Urothelium cell line (cell line): Measurements from ENCODE around the gene TPRA1.

Experiments
- DNase-seq: peaks from one replicate; pipeline ENCODE4 v3.0.0; 2011; ENCODE audit warnings: low spot score, mixed read lengths
- FAIRE-seq: peaks from 2 replicates; lab custom pipeline; 2011; peaks lifted over from hg19 to GRCh38; lab: Jason Lieb, UNC

The TPRA1 gene

GRCh38 chr3:127593178-127593577, 2.6 kb upstream of the TPRA1 start:
- no peak for FAIRE-seq
- DNase-seq = no peak

DNA sequence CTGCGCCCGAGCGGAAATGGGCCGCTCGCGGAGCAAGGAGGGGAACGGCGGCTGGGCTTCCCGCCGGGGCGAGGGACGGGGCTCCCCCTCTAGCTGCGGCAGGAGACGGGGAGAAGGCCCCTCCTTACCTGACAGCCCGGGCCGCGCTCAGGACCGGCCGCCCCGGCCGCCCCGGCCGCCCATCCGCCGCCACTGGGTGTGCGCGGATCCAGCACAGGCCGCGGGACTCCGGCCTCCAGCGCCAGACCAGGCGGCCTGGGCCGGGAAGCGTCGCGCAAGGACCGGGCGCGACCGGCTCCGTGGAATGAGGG, 296 bp downstream of the TPRA1 start:
- DNase-seq (no peak), FAIRE-seq (no peak)

GRCh38 chr3:127589600-127590281, 792 bp downstream of the TPRA1 start:
- DNase-seq = no peak
- no peak for FAIRE-seq

DNA sequence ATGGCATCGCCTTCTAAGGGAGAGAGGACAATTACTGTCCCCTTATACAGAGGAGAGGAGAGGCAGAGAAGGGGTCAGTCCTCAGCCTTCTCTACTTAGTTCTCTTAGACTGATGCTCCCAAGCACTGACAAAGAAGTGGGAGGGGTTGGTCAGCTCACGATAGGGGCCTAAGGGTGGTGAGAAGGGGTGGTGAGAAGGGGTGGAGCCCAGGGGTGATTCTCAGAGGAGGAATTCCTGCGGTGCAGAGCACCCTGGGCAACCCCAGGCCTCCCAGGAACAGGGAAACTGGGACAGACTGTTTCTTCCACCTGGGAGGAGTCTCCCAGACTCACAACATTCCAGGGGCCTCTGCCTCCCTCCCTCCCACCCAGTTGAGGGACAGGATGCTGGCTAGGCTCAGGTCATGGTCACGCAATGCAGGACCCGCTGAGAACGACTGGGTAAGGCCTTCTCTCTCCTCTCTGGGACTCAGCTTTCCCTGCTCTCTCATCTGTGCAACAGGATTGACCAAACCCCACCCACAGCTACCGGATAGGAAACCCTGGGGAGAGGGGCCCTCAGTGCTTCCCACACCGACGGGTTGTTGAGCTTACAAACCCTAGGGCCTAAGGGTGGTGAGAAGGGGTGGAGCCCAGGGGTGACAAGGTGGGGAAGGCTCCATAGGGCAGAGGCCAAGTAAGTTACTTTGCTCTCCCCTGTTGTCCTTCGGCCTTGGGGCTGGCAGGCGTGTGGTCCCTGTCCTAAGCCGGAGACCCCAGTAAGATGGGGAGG, 1.5 kb downstream of the TPRA1 start:
- DNase-seq (peak; percentile 48), FAIRE-seq (no peak)

- DNase-seq (no peak), FAIRE-seq (no peak)
Observed at GRCh38 chr3:127587876-127588275, 2.7 kb downstream of the TPRA1 start.

GRCh38 chr3:127585813-127586413, 4.6 kb downstream of the TPRA1 start:
- no peak for DNase-seq
- no peak for FAIRE-seq

GRCh38 chr3:127585163-127585812, 5.2 kb downstream of the TPRA1 start:
- DNase-seq (no peak), FAIRE-seq (no peak)

- FAIRE-seq (no peak), DNase-seq (no peak)
Observed at GRCh38 chr3:127584734-127585133, 5.8 kb downstream of the TPRA1 start.

DNA sequence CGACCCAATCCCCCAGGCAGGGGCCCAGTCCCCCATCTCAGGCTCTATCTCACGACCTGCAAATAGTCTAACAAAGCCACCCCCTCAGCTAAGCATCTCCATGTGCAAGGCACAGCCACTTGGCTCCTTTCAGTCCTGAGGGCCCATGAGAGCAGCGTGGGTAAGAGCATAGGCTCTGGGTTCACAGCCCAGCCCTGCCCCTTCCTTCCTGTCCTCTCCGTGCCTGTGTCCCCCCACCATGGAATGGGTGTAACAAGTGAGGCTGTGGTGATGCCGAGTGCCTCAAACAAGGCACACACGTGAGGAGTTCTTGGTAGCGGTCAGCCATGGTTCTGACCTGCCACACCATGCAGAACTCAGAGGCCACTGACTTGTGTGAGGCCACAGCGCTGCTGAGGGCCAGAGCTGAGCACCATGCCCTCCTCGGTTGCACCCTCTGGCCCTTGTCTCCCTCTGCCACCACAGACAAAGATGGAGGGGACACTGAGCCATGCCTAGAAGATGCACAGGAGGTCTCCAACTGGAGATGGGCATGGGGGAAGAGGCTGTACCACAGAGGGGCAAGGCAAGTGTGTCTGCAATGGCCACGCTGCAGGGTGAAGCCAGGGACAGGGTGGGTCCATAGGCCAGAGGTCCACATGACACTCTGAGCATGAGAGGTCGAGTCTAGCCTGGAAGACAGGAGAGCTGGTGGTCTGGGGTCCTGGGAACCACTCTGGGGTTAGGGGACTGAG, 10.0 kb downstream of the TPRA1 start:
- DNase-seq (no peak), FAIRE-seq (peak; percentile 5)

GRCh38 chr3:127578802-127579201, 11.7 kb downstream of the TPRA1 start:
- no peak for DNase-seq

DNA sequence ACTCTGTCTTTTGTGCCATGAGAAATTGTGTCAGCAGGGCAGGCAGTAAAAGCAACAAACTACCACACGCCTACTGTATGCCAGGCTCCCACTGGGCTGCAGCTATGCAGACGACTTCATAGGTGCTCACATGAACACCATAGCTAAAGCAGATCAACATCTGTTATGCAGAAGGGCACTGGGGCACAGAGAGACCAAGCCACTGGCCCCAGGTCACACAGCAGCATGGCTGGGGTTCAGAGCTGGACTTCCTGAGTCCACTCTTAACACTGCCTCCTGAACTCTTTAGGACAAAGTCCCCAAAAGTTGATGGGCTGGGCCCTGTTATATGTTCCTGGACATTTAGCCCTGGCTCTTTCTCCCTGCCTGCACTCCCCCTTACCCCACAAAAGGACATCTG, 12.4 kb downstream of the TPRA1 start:
- FAIRE-seq (no peak), DNase-seq (no peak)

More at GRCh38 chr3:127578802-127579201, 11.7 kb downstream of the TPRA1 start:
- FAIRE-seq = no peak

GRCh38 chr3:127577448-127577847, 13.1 kb downstream of the TPRA1 start:
- DNase-seq (no peak), FAIRE-seq (no peak)

DNA sequence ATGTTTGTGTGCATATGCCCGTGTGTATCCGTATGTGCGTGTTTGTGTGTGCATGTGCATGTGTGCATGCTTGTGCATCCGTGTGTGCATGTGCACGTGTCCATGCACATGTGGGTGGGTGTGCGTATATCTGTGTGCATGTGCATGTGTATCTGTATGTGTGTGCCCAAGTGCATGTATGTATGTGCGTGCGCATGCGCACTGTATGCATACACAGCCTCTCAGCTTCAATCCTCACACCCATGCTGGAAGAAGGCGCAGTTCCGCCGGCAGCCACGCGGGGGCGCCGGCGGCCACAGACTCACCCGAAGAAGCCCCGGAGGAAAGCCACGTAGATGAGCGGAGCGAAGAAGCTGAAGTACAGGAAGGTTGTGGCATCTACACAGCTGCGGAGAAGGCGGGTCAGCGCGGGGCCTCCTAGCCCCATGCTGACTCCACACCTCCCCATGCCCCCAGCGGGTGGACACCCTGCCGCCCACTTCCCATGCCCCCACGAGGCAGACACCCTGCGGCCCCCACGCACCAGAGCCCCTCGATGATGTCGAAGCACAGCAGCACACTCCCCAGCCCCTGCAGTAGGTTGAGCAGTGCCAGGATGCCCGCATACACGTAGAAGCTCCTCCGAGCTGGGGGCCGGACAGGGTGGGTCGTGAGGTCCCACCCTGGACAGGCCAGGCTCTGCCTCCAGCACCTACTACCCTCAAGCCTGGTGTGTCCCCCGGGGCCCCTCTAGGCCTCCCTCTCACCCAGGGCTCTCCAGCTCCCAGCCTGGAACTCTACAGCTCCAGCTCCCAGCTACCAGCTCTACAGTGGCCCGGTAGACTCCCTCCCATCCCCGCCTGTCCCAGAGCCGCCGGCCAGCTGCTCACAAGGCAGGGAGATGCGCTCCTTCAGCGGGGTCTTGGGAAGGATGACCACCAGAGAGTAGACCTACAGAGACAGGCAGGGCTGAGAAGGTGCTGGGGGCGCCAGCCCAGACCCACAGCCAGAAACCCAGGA, 15.4 kb downstream of the TPRA1 start:
- peak; percentile 99 for FAIRE-seq
- DNase-seq = peak; percentile 94

DNA sequence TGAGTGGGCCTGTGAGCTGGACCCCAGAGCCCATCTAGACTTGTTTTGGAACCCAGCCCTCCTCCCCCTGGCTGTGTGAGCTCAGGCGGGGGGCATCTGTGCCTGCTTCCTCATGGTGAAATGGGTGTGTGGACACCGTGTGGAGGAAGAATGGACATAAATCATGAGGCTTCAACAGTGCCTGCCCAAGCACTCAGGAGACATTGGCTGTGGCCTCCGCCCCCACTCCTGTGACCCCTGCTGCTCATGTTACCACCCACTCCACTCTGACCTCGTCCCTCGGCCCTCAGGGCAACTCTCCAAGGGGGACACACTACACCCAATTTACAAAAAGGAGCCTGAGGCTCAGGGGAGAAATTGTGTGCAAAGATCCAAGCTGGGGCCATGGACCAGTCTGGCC, 16.6 kb downstream of the TPRA1 start:
- peak; percentile 23 for FAIRE-seq
- DNase-seq = no peak

- no peak for FAIRE-seq
- no peak for DNase-seq
Observed at GRCh38 chr3:127573401-127573800, 17.1 kb downstream of the TPRA1 start.

DNA sequence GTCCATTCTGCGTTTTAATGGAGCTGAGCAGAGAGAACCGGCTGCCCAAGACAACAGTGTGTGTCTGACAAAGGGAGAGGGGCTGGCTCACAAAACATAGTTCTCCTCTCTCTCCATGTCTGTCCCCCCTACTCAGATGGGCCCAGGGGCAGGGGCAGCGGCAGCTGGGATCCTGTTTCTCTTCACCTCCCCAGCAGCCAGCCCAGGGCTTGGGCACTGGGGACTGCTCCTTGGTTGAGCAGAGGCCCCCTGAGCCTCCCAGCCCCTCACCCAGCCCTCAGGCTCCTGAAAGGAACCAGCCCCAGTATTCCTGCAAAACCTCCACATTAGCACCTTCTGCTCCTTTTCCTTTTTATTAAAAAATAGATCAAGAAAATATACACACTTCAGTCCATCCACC, 17.8 kb downstream of the TPRA1 start:
- no peak for DNase-seq
- no peak for FAIRE-seq

DNA sequence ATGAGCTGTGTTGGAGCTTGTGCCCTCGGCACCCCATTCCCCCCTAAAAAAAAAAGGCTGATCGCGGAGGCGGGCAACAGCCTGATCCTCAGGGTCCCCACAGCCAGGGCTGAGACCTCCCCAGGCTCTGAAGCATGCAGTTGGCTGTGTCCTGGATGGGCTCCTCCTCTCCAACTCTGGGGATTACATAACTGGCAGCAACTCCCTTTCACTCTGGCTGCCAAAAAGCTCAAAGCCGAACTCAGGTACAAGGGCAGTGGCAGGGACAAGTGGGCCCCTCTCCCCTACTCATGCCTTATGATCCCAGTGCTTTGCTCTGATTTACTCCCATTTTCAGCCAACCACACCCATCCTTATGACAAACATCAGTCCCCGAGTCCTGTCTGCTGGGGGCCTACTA, 18.3 kb downstream of the TPRA1 start:
- FAIRE-seq (no peak), DNase-seq (no peak)

DNA sequence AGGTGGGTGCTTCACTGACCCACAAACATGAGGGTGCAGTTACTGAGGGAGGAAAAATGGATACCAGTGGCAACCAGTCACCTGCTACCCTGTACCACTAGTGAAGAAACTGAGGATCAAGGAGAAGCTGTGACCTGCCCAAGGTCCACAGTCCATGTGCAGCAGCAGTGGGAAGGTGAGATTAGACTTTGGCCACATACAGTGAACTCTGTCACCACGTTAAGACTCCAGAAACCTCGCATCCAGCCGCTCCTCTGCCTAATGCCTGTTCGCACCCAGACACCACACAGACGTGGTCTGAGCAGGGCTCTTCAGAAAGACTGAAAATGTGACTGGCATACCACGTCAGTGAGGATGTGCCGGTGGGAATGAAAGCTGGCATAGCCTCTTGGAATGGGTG, 20.0 kb downstream of the TPRA1 start:
- DNase-seq (no peak), FAIRE-seq (no peak)

DNA sequence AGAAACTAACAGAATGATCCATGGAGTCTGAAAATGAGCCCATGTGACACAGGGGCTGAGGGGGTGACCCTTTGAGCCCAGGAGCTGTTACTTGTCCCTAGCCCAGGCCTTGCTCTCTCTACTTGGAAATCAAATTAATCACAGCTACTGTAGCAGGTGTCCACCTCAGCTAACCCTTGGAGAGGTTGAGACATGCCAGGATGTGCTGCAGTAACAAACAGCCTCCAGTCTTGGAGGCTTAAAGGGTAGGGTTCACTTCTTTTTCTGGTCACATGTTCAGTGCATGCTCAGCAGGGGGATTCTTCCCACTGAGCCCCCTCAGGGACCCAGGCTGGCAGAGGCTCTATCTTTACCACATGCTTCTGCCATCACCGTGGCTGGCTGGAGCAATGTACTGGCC, 21.4 kb downstream of the TPRA1 start:
- DNase-seq (no peak), FAIRE-seq (no peak)

GRCh38 chr3:127568586-127568985, 21.9 kb downstream of the TPRA1 start:
- DNase-seq = no peak
- FAIRE-seq = no peak
